SK-N-SH treated with all-trans-retinoic acid at 6 μM for 48 hours (cell line): Measurements from ENCODE around the gene OR2F2.

Source experiments
- ARNTL ChIP-seq: fragments of 450-650 bp; formaldehyde crosslinking; IDR thresholded peaks from 2 replicates; pipeline ENCODE4 v1.5.0; 2020; ENCODE audit warnings: low read depth, mild to moderate bottlenecking, moderate library complexity, borderline replicate concordance
- GLIS3 ChIP-seq: fragments of 250-450 bp; sonication (Bioruptor Pico); IDR thresholded peaks from 2 replicates; pipeline ENCODE4 v1.5.0; 2020; ENCODE audit warnings: mild to moderate bottlenecking, moderate library complexity
- RARB ChIP-seq: fragments of 250-450 bp; sonication (Bioruptor Pico); IDR thresholded peaks from 2 replicates; pipeline ENCODE4 v1.8.0; 2021; ENCODE audit warnings: mild to moderate bottlenecking, moderate library complexity
- SNAI2 ChIP-seq: fragments of 250-450 bp; sonication (Bioruptor Pico); IDR thresholded peaks from 2 replicates; pipeline ENCODE4 v1.5.0; 2020; ENCODE audit warnings: mild to moderate bottlenecking, moderate library complexity
- TOX ChIP-seq: fragments of 250-450 bp; sonication (Bioruptor Pico); IDR thresholded peaks from 2 replicates; pipeline ENCODE4 v1.8.0; 2021; ENCODE audit warnings: mild to moderate bottlenecking, moderate library complexity, borderline replicate concordance
- ZC3H10 ChIP-seq: fragments of 250-450 bp; sonication (Bioruptor Pico); IDR thresholded peaks from 2 replicates; pipeline ENCODE4 v1.5.1; 2021; ENCODE audit warnings: mild to moderate bottlenecking, moderate library complexity
- ZFP30 ChIP-seq: fragments of 450-650 bp; formaldehyde crosslinking; IDR thresholded peaks from 2 replicates; pipeline ENCODE4 v1.5.0; 2022; ENCODE audit warnings: mild to moderate bottlenecking, moderate library complexity
- ZNF565 ChIP-seq: fragments of 450-650 bp; formaldehyde crosslinking; conservative IDR thresholded peaks from 2 replicates; pipeline ENCODE4 v1.5.0; 2020; ENCODE audit warnings: low read depth, mild to moderate bottlenecking, moderate library complexity
- TF ChIP-seq, protein P1 (sequence below): fragments of 250-450 bp; sonication (Bioruptor Pico); IDR thresholded peaks from 2 replicates; pipeline ENCODE4 v1.5.1; 2020; ENCODE audit warnings: low read depth, mild to moderate bottlenecking, moderate library complexity
- TF ChIP-seq, protein P2 (sequence below): fragments of 250-450 bp; sonication (Bioruptor Pico); IDR thresholded peaks from 2 replicates; pipeline ENCODE4 v1.8.0; 2020; ENCODE audit warnings: mild to moderate bottlenecking, moderate library complexity, borderline replicate concordance
- TF ChIP-seq, protein P3 (sequence below): fragments of 250-450 bp; sonication (Bioruptor Pico); IDR thresholded peaks from 2 replicates; pipeline ENCODE4 v1.8.0; 2021; ENCODE audit warnings: low read depth, mild to moderate bottlenecking, moderate library complexity, borderline replicate concordance

DNA sequence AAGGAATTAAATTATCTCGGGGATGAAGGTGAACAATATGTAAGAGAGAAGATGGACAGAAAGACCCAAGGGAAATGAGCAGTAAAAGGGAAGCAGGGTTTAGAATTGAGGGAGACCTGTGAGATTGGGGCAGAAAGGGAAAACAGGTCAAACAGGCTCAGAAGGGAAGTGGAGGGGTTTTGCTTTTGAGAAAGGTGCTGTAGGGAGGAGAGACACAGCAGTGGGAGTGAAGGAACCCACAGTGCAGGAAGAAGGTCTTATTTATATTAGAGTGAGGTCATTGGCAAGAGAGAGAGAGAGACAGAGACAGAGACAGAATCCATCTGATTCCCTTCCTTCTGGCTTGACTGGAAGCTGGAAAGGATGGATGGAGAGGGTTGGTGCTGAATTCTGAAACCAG lies 29.5 kb upstream of the OR2F2 start:
- TF ChIP-seq, protein P1, sequence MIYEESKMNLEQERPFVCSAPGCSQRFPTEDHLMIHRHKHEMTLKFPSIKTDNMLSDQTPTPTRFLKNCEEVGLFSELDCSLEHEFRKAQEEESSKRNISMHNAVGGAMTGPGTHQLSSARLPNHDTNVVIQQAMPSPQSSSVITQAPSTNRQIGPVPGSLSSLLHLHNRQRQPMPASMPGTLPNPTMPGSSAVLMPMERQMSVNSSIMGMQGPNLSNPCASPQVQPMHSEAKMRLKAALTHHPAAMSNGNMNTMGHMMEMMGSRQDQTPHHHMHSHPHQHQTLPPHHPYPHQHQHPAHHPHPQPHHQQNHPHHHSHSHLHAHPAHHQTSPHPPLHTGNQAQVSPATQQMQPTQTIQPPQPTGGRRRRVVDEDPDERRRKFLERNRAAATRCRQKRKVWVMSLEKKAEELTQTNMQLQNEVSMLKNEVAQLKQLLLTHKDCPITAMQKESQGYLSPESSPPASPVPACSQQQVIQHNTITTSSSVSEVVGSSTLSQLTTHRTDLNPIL: no peak
- TF ChIP-seq, protein P2, sequence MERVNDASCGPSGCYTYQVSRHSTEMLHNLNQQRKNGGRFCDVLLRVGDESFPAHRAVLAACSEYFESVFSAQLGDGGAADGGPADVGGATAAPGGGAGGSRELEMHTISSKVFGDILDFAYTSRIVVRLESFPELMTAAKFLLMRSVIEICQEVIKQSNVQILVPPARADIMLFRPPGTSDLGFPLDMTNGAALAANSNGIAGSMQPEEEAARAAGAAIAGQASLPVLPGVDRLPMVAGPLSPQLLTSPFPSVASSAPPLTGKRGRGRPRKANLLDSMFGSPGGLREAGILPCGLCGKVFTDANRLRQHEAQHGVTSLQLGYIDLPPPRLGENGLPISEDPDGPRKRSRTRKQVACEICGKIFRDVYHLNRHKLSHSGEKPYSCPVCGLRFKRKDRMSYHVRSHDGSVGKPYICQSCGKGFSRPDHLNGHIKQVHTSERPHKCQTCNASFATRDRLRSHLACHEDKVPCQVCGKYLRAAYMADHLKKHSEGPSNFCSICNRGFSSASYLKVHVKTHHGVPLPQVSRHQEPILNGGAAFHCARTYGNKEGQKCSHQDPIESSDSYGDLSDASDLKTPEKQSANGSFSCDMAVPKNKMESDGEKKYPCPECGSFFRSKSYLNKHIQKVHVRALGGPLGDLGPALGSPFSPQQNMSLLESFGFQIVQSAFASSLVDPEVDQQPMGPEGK (CRISPR knock-in tag): no peak
- TF ChIP-seq, protein P3, sequence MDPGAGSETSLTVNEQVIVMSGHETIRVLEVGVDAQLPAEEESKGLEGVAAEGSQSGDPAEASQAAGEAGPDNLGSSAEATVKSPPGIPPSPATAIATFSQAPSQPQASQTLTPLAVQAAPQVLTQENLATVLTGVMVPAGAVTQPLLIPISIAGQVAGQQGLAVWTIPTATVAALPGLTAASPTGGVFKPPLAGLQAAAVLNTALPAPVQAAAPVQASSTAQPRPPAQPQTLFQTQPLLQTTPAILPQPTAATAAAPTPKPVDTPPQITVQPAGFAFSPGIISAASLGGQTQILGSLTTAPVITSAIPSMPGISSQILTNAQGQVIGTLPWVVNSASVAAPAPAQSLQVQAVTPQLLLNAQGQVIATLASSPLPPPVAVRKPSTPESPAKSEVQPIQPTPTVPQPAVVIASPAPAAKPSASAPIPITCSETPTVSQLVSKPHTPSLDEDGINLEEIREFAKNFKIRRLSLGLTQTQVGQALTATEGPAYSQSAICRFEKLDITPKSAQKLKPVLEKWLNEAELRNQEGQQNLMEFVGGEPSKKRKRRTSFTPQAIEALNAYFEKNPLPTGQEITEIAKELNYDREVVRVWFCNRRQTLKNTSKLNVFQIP (CRISPR knock-in tag): no peak
- TF ChIP-seq ZC3H10: no peak
- no peak for TF ChIP-seq ZNF565 (CRISPR knock-in tag)
- TF ChIP-seq ARNTL (CRISPR knock-in tag): no peak
- TF ChIP-seq TOX: no peak
- no peak for TF ChIP-seq GLIS3 (CRISPR knock-in tag)
- TF ChIP-seq ZFP30 (CRISPR knock-in tag): no peak
- TF ChIP-seq SNAI2 (CRISPR knock-in tag): no peak
- no peak for TF ChIP-seq RARB (CRISPR knock-in tag)
